ENCODE measurements around the gene PPP6R3.

- TF ChIP-seq CTCF (IDR thresholded peaks at IDR 0.05) (no peak), POLR2AphosphoS5 (IDR thresholded peaks at IDR 0.05) (no peak), POLR2A (IDR thresholded peaks at IDR 0.05) (no peak)
Measured at GRCh38 chr11:68589547-68590216, 129.1 kb downstream of the PPP6R3 start.

Data from stomach (tissue), 4 donors.